Activated CD4-positive, alpha-beta T cell treated with anti-CD3 and anti-CD28 coated beads, Interleukin-2, amount 50 U/mL, for 48 hours (primary cell): ENCODE measurements around the gene HCFC1.

ENCODE experiments used
- DNase-seq, 2 experiments: peaks; one replicate each; pipeline ENCODE4 v3.0.0-alpha.2; 2020

Gene HCFC1

GRCh38 chrX:153971450-153972367, at the start of gene HCFC1:
Gene HCFC1, minus strand, starts transcription at chrX:153971818. Its CDS starts 978 bp downstream, at chrX:153970840.
- DNase-seq: peak; percentile 87 to 89

DNA sequence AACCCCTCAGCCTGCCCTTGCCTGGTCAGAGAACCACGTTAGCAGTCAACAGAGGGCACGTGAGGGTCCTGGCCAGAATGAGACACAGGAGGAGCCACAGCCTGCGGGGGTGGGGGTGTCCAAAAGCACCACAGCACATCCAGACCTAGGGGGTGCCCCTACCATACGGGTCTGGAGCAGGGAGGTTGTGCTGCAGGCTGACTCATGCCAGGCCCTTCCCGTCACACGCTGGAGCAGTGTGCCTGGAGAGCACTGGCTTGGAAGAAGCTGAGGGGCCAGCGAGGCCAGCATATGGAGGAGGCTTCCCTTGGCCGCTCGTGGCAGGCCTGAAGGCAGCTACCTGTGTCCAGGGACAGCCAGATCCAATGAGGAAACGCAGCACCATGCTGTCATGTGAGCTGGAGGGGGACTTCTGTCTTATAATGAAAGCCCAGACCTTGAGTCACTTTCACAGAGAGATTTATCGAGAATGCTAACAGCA, 49.6 kb upstream of the HCFC1 start:
- peak; percentile 37 to 48 for DNase-seq

GRCh38 chrX:154020536-154021115, 49.0 kb upstream of the HCFC1 start:
- peak in 1 of 2 experiments; percentile 9 for DNase-seq

DNA sequence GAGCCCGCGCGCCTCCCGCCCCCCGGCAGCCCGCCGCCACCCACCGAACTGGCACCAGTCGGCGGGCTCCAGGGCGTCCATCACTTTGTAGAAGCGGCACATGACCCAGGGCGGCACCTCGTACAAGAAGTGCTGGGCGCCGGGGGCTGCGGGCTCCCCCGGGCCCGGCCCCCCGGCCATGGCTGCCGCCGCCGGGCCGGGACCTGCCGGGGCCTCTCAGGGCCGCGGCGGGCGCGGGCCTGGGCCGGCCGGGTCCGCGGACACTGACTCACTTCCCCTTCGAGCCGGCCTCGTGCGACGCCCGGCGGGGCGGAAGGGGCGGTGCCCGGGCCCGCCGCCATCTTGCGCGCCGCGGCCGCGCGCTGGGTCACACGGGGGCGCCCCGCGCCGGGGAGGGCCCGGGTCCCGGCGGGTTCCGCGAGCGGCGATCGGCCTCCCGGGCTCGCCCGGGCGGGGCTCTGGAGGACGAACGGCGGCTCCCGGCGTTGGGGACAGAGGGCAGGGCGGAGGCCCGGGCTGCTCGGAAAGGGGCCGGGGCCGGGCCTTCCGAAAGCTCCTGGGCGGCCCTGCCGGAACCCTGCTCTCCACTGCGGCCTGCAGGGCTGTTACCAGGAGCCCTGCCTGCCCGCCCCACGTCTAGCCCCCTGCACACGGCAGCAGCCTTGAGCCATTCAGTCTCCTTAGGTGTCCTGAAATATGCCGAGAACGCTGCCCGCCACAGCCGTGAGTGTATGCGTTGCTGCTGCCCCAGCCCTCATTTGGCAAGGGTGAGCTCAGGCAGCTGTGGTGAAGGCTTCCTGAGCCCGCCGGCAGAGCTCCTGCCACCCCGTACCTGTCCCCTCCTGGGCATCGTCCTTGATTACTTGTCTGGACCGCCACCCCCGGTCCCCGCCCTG, 48.3 kb upstream of the HCFC1 start, which contains the start of gene IRAK1:
TSS of gene IRAK1 (minus strand) at position 270 of the 896 bp plus-strand sequence. CDS start at position 180, 90 bp downstream.
- peak; percentile 52 to 57 for DNase-seq

DNA sequence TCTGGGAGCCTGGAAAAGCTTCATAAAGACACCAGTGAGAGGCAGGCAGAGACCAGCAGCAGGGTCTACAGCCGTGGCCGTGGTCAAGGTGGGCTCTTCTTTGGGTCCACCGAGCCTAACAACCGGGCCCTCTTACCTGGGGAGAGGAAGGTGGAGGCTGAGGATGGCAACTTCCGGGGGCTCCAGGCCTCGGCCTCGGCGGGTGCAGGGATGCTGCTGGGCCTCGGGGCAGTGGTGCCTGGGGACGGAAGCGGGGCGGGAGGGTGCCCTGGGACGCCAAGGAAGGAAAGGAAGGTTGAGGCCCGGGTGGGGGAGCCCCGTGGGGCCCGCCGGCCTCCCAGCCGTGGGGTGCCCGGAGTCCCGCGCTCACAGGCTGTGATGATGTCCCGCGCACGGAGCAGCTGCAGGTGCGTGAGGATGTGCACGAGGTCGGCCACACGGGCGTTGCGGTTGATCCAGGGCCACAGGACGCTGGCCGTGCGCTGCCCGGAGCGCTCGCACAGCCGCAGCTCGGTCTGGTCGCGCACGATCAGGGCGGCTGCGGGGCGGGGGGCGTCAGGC, 47.5 kb upstream of the HCFC1 start:
- peak; percentile 32 to 40 for DNase-seq

- no peak for DNase-seq
Measured at GRCh38 chrX:154018518-154019060, 47.0 kb upstream of the HCFC1 start.

DNA sequence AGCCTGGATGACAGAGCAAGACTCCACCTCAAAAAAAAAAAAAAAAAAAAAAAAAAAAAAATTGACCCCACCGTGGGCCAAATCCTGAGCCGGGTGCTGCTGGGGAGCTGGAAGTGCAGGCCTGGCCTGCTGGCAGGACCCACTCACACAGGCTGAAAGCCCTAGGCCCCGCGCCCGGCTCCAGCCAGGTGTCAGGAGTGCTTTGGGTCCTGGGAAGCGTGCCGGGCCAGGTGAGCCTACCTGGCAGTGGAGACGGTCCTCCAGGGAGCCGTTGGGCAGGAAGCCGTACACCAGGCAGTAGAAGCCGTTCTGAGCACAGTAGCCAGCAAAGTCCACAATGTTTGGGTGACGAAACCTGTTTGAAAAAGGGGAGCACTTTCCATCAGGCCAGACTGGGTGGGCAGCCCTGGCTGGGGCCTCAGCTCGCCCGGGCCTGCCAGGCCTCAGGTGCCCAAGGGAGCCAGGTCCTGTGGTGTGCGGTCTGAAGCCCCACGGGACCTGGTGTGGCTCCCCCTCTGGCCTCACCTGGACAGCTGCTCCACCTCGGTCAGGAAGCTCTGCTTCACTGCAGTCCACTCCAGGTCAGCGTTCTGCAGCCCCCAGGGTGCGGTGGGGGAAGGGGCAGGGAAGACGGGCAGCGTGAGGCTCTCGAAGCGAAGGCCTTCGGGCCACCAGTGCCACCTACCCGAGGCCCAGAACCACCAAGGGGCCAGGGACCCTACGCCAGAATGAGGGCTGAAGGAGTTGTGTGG, 46.3 kb upstream of the HCFC1 start:
- DNase-seq: no peak

- DNase-seq: no peak
Measured at GRCh38 chrX:154016366-154017076, 44.9 kb upstream of the HCFC1 start.

- no peak for DNase-seq
Measured at GRCh38 chrX:154015581-154016264, 44.1 kb upstream of the HCFC1 start.

- DNase-seq: no peak
Measured at GRCh38 chrX:154014429-154015380, 43.1 kb upstream of the HCFC1 start.

DNA sequence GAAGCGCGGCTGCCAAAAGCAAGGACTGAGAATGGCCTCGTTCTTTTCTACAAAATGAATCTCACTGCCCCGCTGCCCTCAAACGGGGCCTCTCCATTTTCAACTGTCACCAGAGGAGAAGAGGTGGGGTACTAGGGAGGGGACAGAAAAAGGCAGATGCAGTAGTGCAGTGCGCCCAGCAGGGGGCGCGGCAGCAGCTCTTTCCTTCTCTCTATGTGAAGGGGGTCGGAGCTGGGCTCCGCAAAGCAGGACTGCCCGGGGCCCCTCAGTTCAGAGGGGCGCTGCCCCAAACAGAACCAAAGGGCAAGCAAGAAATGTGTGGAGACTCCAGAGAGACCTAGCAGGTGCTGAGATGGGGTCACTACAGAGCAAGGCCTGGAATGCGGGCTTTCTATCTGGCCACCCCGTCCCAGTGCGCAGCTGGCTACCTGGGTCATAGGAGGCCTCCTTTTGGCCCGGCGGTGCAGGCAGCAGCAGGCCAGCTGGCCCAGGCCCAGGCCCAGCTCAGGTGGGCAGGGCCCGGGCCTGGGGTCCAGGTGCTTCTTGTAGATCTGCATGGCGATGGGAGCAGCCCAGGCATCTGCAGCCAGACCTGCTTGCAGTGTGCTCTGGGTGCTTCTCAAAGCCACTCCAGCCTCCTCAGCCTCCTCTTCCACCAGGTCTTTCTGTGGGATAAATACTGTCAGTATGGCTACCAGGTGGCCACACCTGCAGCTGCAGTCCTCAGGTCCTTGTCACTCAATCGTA, 42.2 kb upstream of the HCFC1 start:
- peak; percentile 46 to 51 for DNase-seq

DNA sequence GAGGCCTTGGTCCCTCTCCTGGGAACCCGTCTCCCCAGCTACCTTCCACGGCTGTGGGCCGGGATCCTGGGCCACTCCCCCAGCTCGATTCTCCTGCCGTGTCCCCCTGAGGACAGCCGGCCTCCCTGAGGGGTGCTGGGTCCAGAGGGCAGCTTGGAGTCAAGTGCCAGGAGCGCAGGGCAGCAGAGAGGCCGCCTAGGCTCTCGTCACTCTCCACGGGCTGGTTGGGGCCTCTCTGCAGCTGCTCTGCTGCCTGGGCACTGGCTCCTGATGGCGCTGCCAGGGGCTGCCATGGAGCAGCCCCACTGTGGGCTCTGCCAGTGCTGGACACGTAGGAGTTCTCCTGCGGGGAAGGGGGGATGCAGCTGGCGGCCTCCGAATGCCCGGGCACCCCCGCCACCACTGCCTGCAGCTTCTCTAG, 41.4 kb upstream of the HCFC1 start:
- no peak for DNase-seq

DNA sequence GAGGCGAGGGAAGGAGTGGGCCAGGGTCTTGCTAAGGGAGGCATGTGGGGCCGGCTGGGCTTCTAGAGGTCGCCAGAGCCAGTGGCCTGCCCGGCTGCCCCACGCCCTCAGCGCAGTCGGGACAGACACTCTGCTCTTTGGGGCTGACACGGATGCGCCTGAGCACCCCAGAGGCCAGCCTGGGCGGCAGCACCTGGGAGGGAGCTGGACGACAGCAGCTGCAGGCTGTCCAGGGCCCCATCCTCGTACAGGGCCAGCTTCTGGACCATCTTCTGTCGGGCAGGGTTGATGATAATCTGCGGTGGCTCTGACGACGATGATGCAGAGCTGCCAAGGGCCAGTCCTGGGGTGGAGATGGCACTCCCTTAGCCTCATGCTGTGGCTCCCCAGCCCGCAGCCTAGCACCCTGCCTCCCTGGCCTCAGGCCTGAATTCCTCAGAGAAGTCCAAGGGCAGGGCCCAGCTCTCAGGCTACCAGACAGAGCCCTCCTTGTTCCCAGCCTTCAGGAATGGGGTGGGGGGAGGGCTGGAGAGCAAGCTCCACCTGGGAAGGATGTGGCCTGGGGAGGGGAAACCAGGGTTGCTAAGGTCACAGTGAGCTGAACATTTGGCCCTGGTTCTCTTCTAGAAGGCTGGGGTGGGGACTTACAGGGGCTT, 40.8 kb upstream of the HCFC1 start:
- DNase-seq: no peak

GRCh38 chrX:154011376-154012335, 40.0 kb upstream of the HCFC1 start:
- DNase-seq: no peak

DNA sequence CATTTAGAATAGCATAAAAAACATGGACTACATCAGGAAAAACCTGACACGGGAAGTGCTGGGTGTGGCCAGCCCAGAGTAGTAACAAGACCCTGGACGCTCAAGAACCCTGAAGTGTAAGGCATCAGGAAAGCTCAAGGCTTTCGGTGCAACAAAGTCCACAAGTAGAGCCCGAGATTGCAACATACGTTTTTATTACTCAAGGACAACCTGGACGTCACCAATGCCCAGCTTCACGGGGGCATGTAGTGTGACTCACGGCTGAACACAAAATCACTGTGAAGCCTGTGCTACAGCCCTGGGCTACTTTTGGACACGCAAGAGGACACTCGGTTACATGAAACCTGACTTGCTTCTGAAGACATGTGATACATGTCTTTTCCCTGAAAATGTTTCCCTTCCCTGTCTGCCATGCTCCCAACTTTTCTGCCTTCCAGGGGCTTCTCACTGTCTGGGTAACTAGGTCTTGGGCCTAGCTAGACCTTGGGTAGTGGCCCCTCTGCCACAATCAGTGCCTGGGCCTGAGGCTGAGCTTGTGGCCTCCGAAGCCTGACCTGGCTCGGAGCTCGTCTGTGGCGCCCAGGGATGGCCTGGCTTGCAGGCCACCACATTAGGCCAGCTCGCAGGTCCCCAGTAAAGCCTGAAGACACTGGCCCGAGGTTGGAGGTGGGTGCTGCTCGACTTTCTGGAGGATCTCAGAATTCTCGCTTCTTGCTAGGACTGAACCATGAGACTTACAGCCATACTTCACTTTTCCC, 38.9 kb upstream of the HCFC1 start:
- no peak for DNase-seq

DNA sequence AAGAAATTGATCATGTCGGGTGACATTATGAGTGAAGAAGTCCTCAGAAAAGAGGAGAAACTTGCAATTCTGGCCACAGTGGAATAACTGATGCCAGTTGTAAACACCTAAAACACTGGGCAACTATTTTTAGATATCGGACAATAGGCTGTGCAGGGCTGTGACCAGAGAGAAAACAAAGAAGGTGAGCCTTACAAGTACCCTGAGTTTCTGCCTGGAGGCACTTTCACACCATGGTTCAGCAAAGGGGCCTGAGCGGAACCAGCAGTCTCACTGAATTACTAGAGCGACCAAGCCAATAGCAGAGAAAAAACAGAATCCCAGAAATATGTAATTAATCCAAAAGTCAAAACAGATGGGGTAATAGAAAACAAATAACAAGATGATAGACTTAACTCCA, 36.9 kb upstream of the HCFC1 start:
- DNase-seq: no peak
